Adrenal gland (tissue), 12 donors: ENCODE data around the gene TEX2. TPM values are rescaled to one million over a fixed set of nuclear protein-coding genes. Genes with fewer than 3 reads are reported as not detected.
"Not testable (repeated sequence)": the region's sequence is repeated elsewhere in the genome, so short reads cannot be mapped to it uniquely, and the experiment has no call there.

Experiments used
- DNase-seq, 7 donors: peaks; one replicate each; pipeline ENCODE4 v3.0.0-alpha.2; 2019 to 2020
- H3K27ac ChIP-seq, 5 donors: fragments of 200-600 bp; sonication (generic) in 4 of 5; 1 replicate in 3 of 5; 2 replicates in 2 of 5; pipeline versions ENCODE4 v1.5.1 to v1.8.0; 2016 to 2020; ENCODE audit warnings: mild to moderate bottlenecking in 1 of 5
- H3K27me3 ChIP-seq: fragments of 200-600 bp; 2 replicates; pipeline ENCODE4 v1.8.0; 2021
- H3K36me3 ChIP-seq, 2 donors: fragments of 200-600 bp; replicated peaks in 1 of 2; 1 replicate in 1 of 2; 2 replicates in 1 of 2; pipeline versions ENCODE4 v1.5.1 to v1.8.0; 2018 to 2022
- H3K4me1 ChIP-seq, 2 donors: fragments of 200-600 bp; replicated peaks in 1 of 2; 1 replicate in 1 of 2; 2 replicates in 1 of 2; pipeline versions ENCODE4 v1.5.1 to v1.8.0; 2018 to 2021
- H3K4me3 ChIP-seq, 4 donors: fragments of 200-600 bp; sonication (generic) in 3 of 4; one replicate each; pipeline ENCODE4 v1.5.1; 2016 to 2018
- H3K9me3 ChIP-seq, 3 donors: fragments of 200-600 bp; sonication (generic) in 1 of 3; replicated peaks in 1 of 3; 1 replicate in 2 of 3; 2 replicates in 1 of 3; pipeline versions ENCODE4 v1.5.1 to v1.8.0; 2016 to 2021
- CTCF ChIP-seq, 6 experiments: fragments of 450-650 bp in 4 of 6; fragments of 200-600 bp in 2 of 6; sonication (generic) in 1 of 6; IDR thresholded peaks; 1 replicate in 5 of 6; 2 replicates in 1 of 6; pipeline versions ENCODE4 v1.5.1 to v1.8.0; 2016 to 2021; ENCODE audit warnings: antibody characterized with exemption in 6 of 6, mild to moderate bottlenecking in 2 of 6, moderate library complexity in 1 of 6
- POLR2A ChIP-seq, 2 donors: fragments of 450-650 bp; IDR thresholded peaks; one replicate each; pipeline ENCODE4 v1.6.1; 2017; ENCODE audit warnings: antibody characterized with exemption in 2 of 2, mild to moderate bottlenecking in 2 of 2, moderate library complexity in 1 of 2
- WGBS, 4 donors: extraction: QIAGEN DNeasy Blood & Tissue Kit in 2 of 4; methylation state at CpG; one replicate each; pipeline versions ENCODE4 v1.1.5 to v1.1.7; 2013 to 2017; 5-methylcytosine and 5-hydroxymethylcytosine counted together
- intact Hi-C, 2 donors: fragments of 100-400 bp; cut with DNase I; formaldehyde crosslinking; loops; one replicate each; pipeline versions ENCODE4 v1.14.1 to v1.15.0; 2022 to 2023
- polyA plus RNA-seq, 3 donors: library from polyadenylated mRNA; stranded (reverse); fragments of 200-250 nt in 2 of 3; fragments of 350-450 nt in 1 of 3; fragmentation: Illumina TruSeq in 1 of 3; extraction: RNeasy Lipid Tissue Mini Kit (QIAGEN cat#74804) in 1 of 3; gene quantifications; one replicate each; pipeline ENCODE4 v1.2.3, GENCODE V29; 2013 to 2014
- total RNA-seq, 9 donors: library from RNA; depleted of rRNA in 4 of 9; stranded (reverse); fragments of >200 nt in 4 of 9; fragments of 120-200 nt in 1 of 9; fragmentation: NEBNext Ultra II Directional in 1 of 9; extraction: Animal tissue kit (Norgen Biotek cat#: 25700) in 1 of 9; gene quantifications; one replicate each; pipeline versions ENCODE4 v1.1.0 to v1.2.4, GENCODE V29; 2013 to 2023
- donor health status: healthy with polysubstance abuse.
- donor health status: Bipolar disorder and iron deficiency.
- donor health status: DM: yes; HTN: yes; CAD: no.
- donor health status: DM: no; HTN: no; CAD: no.
- donor health status: DM: no; HTN: no; CAD: no.
- donor health status: DM: yes; HTN: yes; CAD: no.

TEX2 gene
- total and polyA plus RNA-seq, 12 donors = 12.0 to 91.5 (median 62.5) TPM

GRCh38 chr17:64223931-64224629 lies 39.0 kb downstream of the TEX2 start:
- DNase-seq = no peak
- Histone ChIP-seq H3K4me3 (no peak overlapping the region), H3K4me1 (peaks cover 0 to 9% of the 10 kb centered on the region in 2 donors), H3K9me3 (no peaks in the 10 kb centered on the region), H3K27me3 (no peaks in the 10 kb centered on the region), H3K27ac (no peak overlapping the region), H3K36me3 (no peaks in the 10 kb centered on the region)
- intact Hi-C loops = no loop called here
- 78 to 92% (median 82%) methylated on average over 4 of the region's 4 CpGs for WGBS, 4 donors
- TF ChIP-seq POLR2A (IDR thresholded peaks at IDR 0.05) = no peak

DNA sequence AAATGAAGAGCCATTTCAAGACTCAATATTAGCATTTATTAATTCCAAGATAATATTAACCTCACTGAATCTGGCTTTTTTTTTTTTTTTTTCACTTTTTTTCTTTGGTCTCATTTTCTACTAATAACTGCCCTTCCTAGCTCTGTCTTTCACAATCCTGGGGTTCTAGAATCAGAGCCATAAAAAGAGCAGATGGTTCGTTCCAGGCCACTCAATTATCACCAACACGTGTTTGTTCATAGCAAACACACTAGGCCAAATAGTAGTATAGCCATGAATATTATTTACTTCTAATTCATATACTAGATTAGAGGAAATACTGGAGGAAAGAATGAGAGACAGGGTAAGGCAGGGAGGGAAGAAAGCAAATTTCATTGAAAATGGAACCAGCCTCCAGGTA lies 39.8 kb downstream of the TEX2 start:
- intact Hi-C loops = no loop called here
- H3K4me1 ChIP-seq = peaks cover 0 to 7% of the 10 kb centered on the region in 2 donors
- H3K36me3 ChIP-seq = no peaks in the 10 kb centered on the region
- no peak overlapping the region for H3K4me3 ChIP-seq
- no peak overlapping the region for H3K27ac ChIP-seq
- WGBS, 4 donors = 82 to 94% (median 89%) methylated on average over 2 of the region's 2 CpGs
- no peaks in the 10 kb centered on the region for H3K27me3 ChIP-seq
- H3K9me3 ChIP-seq = no peaks in the 10 kb centered on the region
- no peak for DNase-seq
- TF ChIP-seq POLR2A (IDR thresholded peaks at IDR 0.05) (no peak), CTCF (IDR thresholded peaks at IDR 0.05) (no peak)

DNA sequence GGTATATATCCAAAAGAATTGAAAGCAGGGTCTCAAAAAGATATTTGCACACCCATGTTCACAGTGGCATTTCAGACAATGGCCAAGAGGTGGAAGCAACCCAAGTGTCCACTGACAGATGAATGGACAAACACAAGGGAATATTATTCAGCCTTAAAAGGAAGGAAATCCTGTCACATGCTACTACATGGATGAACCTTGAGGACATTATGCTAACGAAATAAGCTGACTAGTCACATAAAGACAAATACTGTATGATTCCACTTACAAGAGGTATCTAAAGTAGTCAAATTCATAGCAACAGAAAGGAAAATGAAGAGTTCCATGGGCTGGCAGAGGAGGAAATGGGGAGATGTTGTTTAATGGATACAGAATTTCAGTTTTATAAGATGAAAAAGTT lies 41.4 kb downstream of the TEX2 start:
- no peak for DNase-seq
- intact Hi-C loops = no loop called here
- H3K27ac ChIP-seq = no peak overlapping the region
- no peak overlapping the region for H3K4me3 ChIP-seq
- H3K4me1 ChIP-seq = peaks cover 12 to 22% of the 10 kb centered on the region in 2 donors
- H3K36me3 ChIP-seq = no peaks in the 10 kb centered on the region
- TF ChIP-seq CTCF (IDR thresholded peaks at IDR 0.05) = no peak
- no peak for TF ChIP-seq POLR2A (IDR thresholded peaks at IDR 0.05)
- H3K9me3 ChIP-seq = no peaks in the 10 kb centered on the region
- WGBS, 4 donors = 65 to 73% (median 68%) methylated on average over 1 of the region's 1 CpG
- H3K27me3 ChIP-seq = no peaks in the 10 kb centered on the region

GRCh38 chr17:64220604-64221003 lies 42.5 kb downstream of the TEX2 start:
- H3K27ac ChIP-seq, intact Hi-C loops, DNase-seq, H3K4me3 ChIP-seq, H3K27me3 ChIP-seq, H3K36me3 ChIP-seq, H3K9me3 ChIP-seq: not testable (repeated sequence)
- WGBS, 4 donors = 96 to 100% (median 98%) methylated on average over 1 of the region's 1 CpG
- H3K4me1 ChIP-seq = peaks cover 17 to 26% of the 10 kb centered on the region in 2 donors

DNA sequence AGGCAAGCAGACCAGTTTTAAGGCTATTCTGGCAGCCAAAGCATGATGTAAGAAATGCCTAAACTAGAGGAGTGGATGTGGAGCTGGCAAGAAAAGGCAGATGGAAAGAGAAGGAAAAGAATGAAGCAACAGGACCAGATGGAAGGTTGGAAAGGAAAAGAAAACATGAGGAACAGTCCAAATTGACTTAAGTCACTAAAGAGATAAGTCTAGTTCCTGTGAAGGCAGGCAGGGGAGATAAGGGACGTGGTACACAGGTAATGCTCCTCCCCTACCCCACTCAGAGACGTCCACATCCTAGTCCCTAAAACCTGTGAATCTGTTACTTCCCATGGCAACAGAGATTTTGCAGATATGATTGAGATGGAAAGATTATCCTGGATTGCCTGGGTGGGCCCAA lies 43.5 kb downstream of the TEX2 start:
- Histone ChIP-seq H3K4me1 (peaks cover 17 to 27% of the 10 kb centered on the region in 2 donors), H3K27ac (no peak overlapping the region)
- WGBS, 4 donors = 82 to 92% (median 88%) methylated on average over 2 of the region's 2 CpGs

More for the DNA sequence above, 43.5 kb downstream of the TEX2 start:
- TF ChIP-seq POLR2A (IDR thresholded peaks at IDR 0.05) (no peak), CTCF (IDR thresholded peaks at IDR 0.05) (no peak)
- no peaks in the 10 kb centered on the region for H3K36me3 ChIP-seq
- no peak overlapping the region for H3K4me3 ChIP-seq
- DNase-seq = no peak
- no peaks in the 10 kb centered on the region for H3K9me3 ChIP-seq
- intact Hi-C loops = no loop called here
- no peaks in the 10 kb centered on the region for H3K27me3 ChIP-seq
